Smooth muscle cell of the brain vasculature (primary cell): ENCODE data around the gene CARD19.

Experiments used
- DNase-seq: peaks from one replicate; pipeline ENCODE4 v3.0.0-alpha.2; 2012; ENCODE audit warnings: low read depth, low spot score

The CARD19 gene

GRCh38 chr9:93161786-93162562 is 66.0 kb downstream of the CARD19 start:
- no peak for DNase-seq
